Stimulated activated naive CD4-positive, alpha-beta T cell (primary cell): ENCODE data around the gene BCR.
A peak's percentile ranks its signal among the peaks of the same experiment; 100 is the strongest.

Experiments used
- DNase-seq, 6 experiments: peaks; one replicate each; lab custom pipeline; 2025; lab: John Stamatoyannopoulos, UW

Gene BCR

GRCh38 chr22:23199159-23199558 is 18.9 kb downstream of the BCR start:
- no peak for DNase-seq

GRCh38 chr22:23200898-23201297 is 20.6 kb downstream of the BCR start:
- no peak for DNase-seq

- DNase-seq = no peak
Observed at GRCh38 chr22:23202812-23203451, 22.6 kb downstream of the BCR start.

GRCh38 chr22:23203452-23204124 is 23.3 kb downstream of the BCR start:
- DNase-seq = no peak

GRCh38 chr22:23204125-23204488 is 23.8 kb downstream of the BCR start:
- DNase-seq = no peak

GRCh38 chr22:23204541-23205157 is 24.3 kb downstream of the BCR start:
- DNase-seq = no peak

- DNase-seq = no peak
Observed at GRCh38 chr22:23205339-23206049, 25.2 kb downstream of the BCR start.

GRCh38 chr22:23206915-23207314 is 26.6 kb downstream of the BCR start:
- DNase-seq = no peak

- no peak for DNase-seq
Observed at GRCh38 chr22:23207729-23208393, 27.6 kb downstream of the BCR start.

GRCh38 chr22:23210428-23211170 is 30.3 kb downstream of the BCR start:
- no peak for DNase-seq

GRCh38 chr22:23211622-23212021 is 31.3 kb downstream of the BCR start:
- no peak for DNase-seq

GRCh38 chr22:23212061-23213021 is 32.0 kb downstream of the BCR start:
- no peak for DNase-seq

- no peak for DNase-seq
Observed at GRCh38 chr22:23213022-23213555, 32.8 kb downstream of the BCR start.

GRCh38 chr22:23213581-23214334 is 33.4 kb downstream of the BCR start:
- no peak for DNase-seq

- DNase-seq = no peak
Observed at GRCh38 chr22:23214398-23214797, 34.1 kb downstream of the BCR start.

- peak in 1 of 6 experiments; percentile 17 for DNase-seq
Observed at GRCh38 chr22:23215294-23216241, 35.3 kb downstream of the BCR start.

GRCh38 chr22:23216461-23217170 is 36.3 kb downstream of the BCR start:
- DNase-seq = peak in 4 of 6 experiments; percentile 21 to 44 (median 39)
